GM21423 (cell line): Measurements from ENCODE around the gene MGLL.

Experiments used
- ATAC-seq: cut with Tn5 transposase; IDR thresholded peaks from one replicate; pipeline ENCODE4 v1.9.1; 2021; ENCODE audit warnings: mild to moderate bottlenecking, moderate library complexity; ENCODE audit not compliant: unreplicated experiment

MGLL gene

DNA sequence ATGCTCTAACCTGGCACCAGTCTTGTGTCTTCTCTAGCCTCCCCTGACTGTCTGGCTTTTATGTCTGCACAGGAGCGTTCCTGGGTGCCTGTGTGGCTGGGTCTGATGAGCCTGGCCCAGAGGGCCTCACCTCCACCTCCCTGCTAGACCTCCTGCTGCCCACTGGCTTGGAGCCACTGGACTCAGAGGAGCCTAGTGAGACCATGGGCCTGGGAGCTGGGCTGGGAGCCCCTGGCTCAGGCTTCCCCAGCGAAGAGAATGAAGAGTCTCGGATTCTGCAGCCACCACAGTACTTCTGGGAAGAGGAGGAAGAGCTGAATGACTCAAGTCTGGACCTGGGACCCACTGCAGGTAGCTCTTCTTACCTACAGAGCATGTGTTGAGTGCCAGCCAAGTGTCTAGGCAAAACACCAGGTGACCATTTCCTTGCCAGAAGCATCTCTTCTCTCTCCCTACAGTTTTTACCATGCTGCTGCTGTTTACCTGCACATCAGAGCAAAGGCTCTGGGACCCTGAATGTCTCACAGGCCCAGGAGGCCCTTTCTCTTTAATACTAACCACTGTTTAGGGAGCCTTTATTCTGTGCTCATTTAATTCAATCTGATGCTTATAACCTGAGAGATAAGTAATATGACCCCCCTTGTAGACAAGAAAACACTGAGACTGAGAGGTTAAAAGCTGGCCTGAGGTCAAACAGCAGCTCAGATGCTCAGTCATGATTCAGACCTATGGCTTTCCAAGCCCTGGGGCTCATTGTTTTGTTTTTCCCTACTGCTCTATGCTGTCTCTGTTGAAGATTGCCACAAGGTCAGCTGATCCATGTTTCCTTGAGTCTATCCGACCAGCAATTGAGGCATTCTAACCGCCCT lies 182.9 kb downstream of the MGLL start:
- no peak for ATAC-seq
